SK-N-SH (cell line): ENCODE data around the gene CDAN1. TPM values are rescaled to one million over a fixed set of nuclear protein-coding genes. Genes with fewer than 3 reads are reported as not detected.

Source experiments
- CTCF ChIA-PET: fragments of 300-600, 350-600 bp; formaldehyde crosslinking; extraction: SDS; loops from one replicate; lab custom pipeline; 2021; lab: Yijun Ruan, JAX
- POLR2A ChIA-PET: fragments of 350-600 bp; sonication (Branson Sonifier 250); formaldehyde crosslinking; extraction: SDS; loops from one replicate; lab custom pipeline; 2020; ENCODE audit warnings: antibody characterized with exemption, inconsistent platforms; lab: Yijun Ruan, JAX
- DNase-seq: peaks from one replicate; pipeline ENCODE4 v3.0.0; 2012
- H2AFZ ChIP-seq: fragments of 200-600 bp; sonication (generic); 2 replicates; pipeline ENCODE4 v1.8.1; 2016; ENCODE audit warnings: antibody characterized with exemption, mild to moderate bottlenecking, low read depth
- H3F3A ChIP-seq: fragments of 200-600 bp; sonication (generic); replicated peaks from 2 replicates; pipeline ENCODE3; 2016; ENCODE audit warnings: antibody characterized with exemption, mild to moderate bottlenecking; ENCODE audit not compliant: insufficient read depth
- H3K27ac ChIP-seq, 2 experiments: fragments of 200-500 bp in 1 of 2; fragments of 200-600 bp in 1 of 2; sonication (Bioruptor generic) in 1 of 2; sonication (generic), shearing (Covaris generic) in 1 of 2; 2 replicates each; pipeline versions ENCODE4 v1.5.1 to v1.6.1; 2014 to 2016; ENCODE audit warnings: low read depth in 2 of 2, inconsistent platforms in 1 of 2, low read length in 1 of 2, mild to moderate bottlenecking in 1 of 2, mixed read lengths in 1 of 2
- H3K27me3 ChIP-seq: fragments of 200-600 bp; sonication (generic), shearing (Covaris generic); 2 replicates; pipeline ENCODE4 v1.6.1; 2016; ENCODE audit warnings: mixed run types; ENCODE audit not compliant: insufficient read depth
- H3K36me3 ChIP-seq, 2 experiments: fragments of 200-500 bp in 1 of 2; fragments of 200-600 bp in 1 of 2; sonication (Bioruptor generic) in 1 of 2; sonication (generic) in 1 of 2; replicated peaks in 1 of 2; 2 replicates each; pipeline versions ENCODE3 to v1.5.1; 2014 to 2016; ENCODE audit warnings: low read length in 1 of 2, mild to moderate bottlenecking in 1 of 2; ENCODE audit not compliant: insufficient read depth in 2 of 2, control insufficient read depth in 1 of 2
- H3K4me1 ChIP-seq, 2 experiments: fragments of 200-500 bp in 1 of 2; fragments of 200-600 bp in 1 of 2; sonication (Bioruptor generic) in 1 of 2; sonication (generic), shearing (Covaris generic) in 1 of 2; 2 replicates each; pipeline versions ENCODE4 v1.5.1 to v1.6.1; 2014 to 2016; ENCODE audit warnings: low read depth in 1 of 2, low read length in 1 of 2, mixed run types in 1 of 2; ENCODE audit not compliant: insufficient read depth in 2 of 2, control insufficient read depth in 1 of 2
- H3K4me2 ChIP-seq: fragments of 200-600 bp; sonication (generic), shearing (Covaris generic); 2 replicates; pipeline ENCODE4 v1.6.1; 2017; ENCODE audit warnings: mixed run types
- H3K4me3 ChIP-seq, 2 experiments: fragments of 200-500 bp in 1 of 2; fragments of 200-600 bp in 1 of 2; sonication (Bioruptor generic) in 1 of 2; sonication (generic), shearing (Covaris generic) in 1 of 2; 2 replicates each; pipeline versions ENCODE4 v1.5.1 to v1.8.1; 2014 to 2016; ENCODE audit warnings: low read depth in 2 of 2, inconsistent platforms in 1 of 2, low read length in 1 of 2, mild to moderate bottlenecking in 1 of 2, mixed read lengths in 1 of 2, moderate library complexity in 1 of 2
- H3K79me2 ChIP-seq: fragments of 200-600 bp; sonication (generic); 2 replicates; pipeline ENCODE4 v1.8.1; 2017; ENCODE audit warnings: mild to moderate bottlenecking; ENCODE audit not compliant: insufficient read depth
- H3K9ac ChIP-seq: fragments of 200-600 bp; sonication (generic); 2 replicates; pipeline ENCODE4 v1.6.1; 2017; ENCODE audit warnings: mixed run types
- H3K9me2 ChIP-seq: fragments of 200-600 bp; sonication (generic); 2 replicates; pipeline ENCODE4 v1.6.1; 2017; ENCODE audit warnings: mixed run types
- H3K9me3 ChIP-seq: fragments of 200-600 bp; sonication (generic); 2 replicates; pipeline ENCODE4 v1.6.1; 2017; ENCODE audit warnings: mixed run types, mild to moderate bottlenecking, moderate library complexity
- H4K20me1 ChIP-seq: fragments of 200-600 bp; sonication (generic); 2 replicates; pipeline ENCODE4 v1.6.1; 2017; ENCODE audit warnings: mild to moderate bottlenecking, mixed run types; ENCODE audit not compliant: insufficient read depth
- CHD2 ChIP-seq: fragments of 150-350 bp; IDR thresholded peaks from 2 replicates; pipeline ENCODE4 v1.6.1; 2018; ENCODE audit warnings: low read length; ENCODE audit not compliant: partially characterized antibody
- EZH2phosphoT487 ChIP-seq: fragments of 200-600 bp; sonication (generic); IDR thresholded peaks from 2 replicates; pipeline ENCODE4 v1.6.1; 2017; ENCODE audit warnings: low read depth, mixed run types, mild to moderate bottlenecking, antibody characterized with exemption, moderate library complexity, borderline replicate concordance
- FOXJ3 ChIP-seq: sonication (generic); formaldehyde crosslinking; IDR thresholded peaks from 2 replicates; pipeline ENCODE4 v1.5.1; 2020; ENCODE audit warnings: mild to moderate bottlenecking, missing genetic modification reagents
- FOXM1 ChIP-seq: IDR thresholded peaks from 2 replicates; pipeline ENCODE4 v1.4.0; 2012; ENCODE audit warnings: low read depth, mild to moderate bottlenecking
- MEF2A ChIP-seq: IDR thresholded peaks from 2 replicates; pipeline ENCODE4 v1.4.0; 2012; ENCODE audit warnings: low read depth, borderline replicate concordance
- MXI1 ChIP-seq: IDR thresholded peaks from 2 replicates; pipeline ENCODE4 v1.6.1; 2012; ENCODE audit warnings: mild to moderate bottlenecking, low read depth, low read length, improper control_type of control experiment
- NFIC ChIP-seq: IDR thresholded peaks from 2 replicates; pipeline ENCODE4 v1.4.0; 2012; ENCODE audit warnings: borderline replicate concordance
- POLR2AphosphoS5 ChIP-seq: IDR thresholded peaks from 2 replicates; pipeline ENCODE4 v1.6.1; 2012; ENCODE audit warnings: low read depth, low read length
- RCOR1 ChIP-seq: fragments of 150-350 bp; IDR thresholded peaks from 2 replicates; pipeline ENCODE4 v1.6.1; 2017; ENCODE audit warnings: antibody characterized with exemption, low read length
- SIN3A ChIP-seq: IDR thresholded peaks from 2 replicates; pipeline ENCODE4 v1.6.1; 2012; ENCODE audit warnings: low read depth, mild to moderate bottlenecking, low read length, moderate library complexity, borderline replicate concordance
- TEAD4 ChIP-seq: IDR thresholded peaks from 2 replicates; pipeline ENCODE4 v1.4.0; 2012; ENCODE audit warnings: mild to moderate bottlenecking, borderline replicate concordance; ENCODE audit not compliant: insufficient read depth
- WGBS: methylation state at CpG from one replicate; pipeline ENCODE4 v1.1.6; 2017; ENCODE audit warnings: low lambda C conversion rate; 5-methylcytosine and 5-hydroxymethylcytosine counted together
- polyA plus RNA-seq, 3 experiments: library from polyadenylated mRNA; depleted of rRNA; stranded (reverse); fragments of >200 nt; gene quantifications; 2 replicates each; pipeline ENCODE4 v1.2.3, GENCODE V29; 2012
- TF ChIP-seq, protein P1 (sequence below): IDR thresholded peaks from 2 replicates; pipeline ENCODE4 v1.4.0; 2012; ENCODE audit warnings: low read depth, borderline replicate concordance
- TF ChIP-seq, protein P2 (sequence below): IDR thresholded peaks from 2 replicates; pipeline ENCODE4; 2012

Gene CDAN1
- polyA plus RNA-seq, 1 of the 3 experiments (the other 2 are of a cell fraction): 6.2 TPM

DNA sequence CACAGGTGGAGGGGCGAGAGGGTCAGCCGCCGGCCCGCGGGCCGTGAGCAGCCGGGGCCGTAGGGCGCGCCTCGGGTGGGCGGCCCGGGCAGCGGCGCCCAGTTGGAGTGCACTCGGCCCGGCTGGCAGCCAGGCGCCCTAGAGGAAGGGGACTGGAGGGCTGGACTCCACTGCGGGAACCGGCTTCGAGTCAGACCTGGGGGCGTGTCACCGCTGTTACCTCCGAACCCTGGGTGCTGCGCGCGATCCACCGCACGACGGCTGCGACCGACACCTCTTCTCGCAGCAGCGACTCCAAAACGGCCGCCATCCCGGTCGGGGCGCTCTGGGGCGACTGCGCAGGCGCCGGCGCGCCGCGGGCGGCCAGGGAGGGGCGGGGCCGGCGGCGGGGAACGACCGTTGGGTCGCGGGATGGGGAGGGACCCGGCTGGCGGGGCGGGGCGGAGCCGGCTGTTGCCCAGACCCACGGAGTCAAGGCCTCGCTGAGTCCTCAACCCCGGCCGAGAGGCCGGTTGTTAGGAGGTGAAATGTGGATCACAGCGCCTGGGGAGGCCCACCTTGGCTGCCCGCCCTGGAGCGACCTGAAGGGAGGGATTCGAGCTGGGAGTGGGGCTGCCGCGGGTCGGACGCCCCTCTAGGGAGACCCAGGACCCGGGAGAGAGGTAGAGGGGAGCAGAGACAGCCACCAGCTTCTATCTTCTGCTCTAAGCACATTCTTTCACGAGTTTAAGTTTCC lies at the start of gene CDAN1 (continued):
- TF ChIP-seq, protein P1, sequence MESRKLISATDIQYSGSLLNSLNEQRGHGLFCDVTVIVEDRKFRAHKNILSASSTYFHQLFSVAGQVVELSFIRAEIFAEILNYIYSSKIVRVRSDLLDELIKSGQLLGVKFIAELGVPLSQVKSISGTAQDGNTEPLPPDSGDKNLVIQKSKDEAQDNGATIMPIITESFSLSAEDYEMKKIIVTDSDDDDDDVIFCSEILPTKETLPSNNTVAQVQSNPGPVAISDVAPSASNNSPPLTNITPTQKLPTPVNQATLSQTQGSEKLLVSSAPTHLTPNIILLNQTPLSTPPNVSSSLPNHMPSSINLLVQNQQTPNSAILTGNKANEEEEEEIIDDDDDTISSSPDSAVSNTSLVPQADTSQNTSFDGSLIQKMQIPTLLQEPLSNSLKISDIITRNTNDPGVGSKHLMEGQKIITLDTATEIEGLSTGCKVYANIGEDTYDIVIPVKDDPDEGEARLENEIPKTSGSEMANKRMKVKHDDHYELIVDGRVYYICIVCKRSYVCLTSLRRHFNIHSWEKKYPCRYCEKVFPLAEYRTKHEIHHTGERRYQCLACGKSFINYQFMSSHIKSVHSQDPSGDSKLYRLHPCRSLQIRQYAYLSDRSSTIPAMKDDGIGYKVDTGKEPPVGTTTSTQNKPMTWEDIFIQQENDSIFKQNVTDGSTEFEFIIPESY: no peak
- no peak for TF ChIP-seq EZH2phosphoT487

DNA sequence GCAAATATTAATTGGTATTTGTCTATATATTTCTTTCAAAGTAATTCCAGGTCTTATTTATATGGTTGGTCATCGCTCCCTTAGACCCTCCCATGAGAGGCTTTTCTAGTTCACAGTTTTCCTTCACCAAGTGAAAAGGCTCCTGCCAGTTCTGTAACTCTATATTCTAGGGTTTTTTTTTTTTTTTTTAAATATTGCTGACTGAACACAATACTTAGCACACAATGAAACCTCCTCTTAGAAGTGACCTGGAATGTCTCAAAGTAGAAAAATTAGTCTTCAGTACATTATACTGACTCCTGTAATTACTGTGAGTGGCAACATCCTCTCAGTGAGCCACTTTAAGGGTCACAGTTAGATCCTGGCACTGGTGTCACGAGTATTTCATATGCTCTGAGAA lies 48.6 kb upstream of the CDAN1 start:
- Histone ChIP-seq H3K9me3 (no peaks in the 10 kb centered on the region), H3K36me3 (peaks cover 9 to 13% of the 10 kb centered on the region in 2 experiments), H4K20me1 (no peaks in the 10 kb centered on the region), H3K9ac (no peak overlapping the region), H3K79me2 (no peaks in the 10 kb centered on the region), H3K27me3 (no peaks in the 10 kb centered on the region), H3K27ac (no peak overlapping the region), H3K9me2 (no peaks in the 10 kb centered on the region), H2AFZ (no peak overlapping the region), H3K4me1 (no peaks in the 10 kb centered on the region), H3K4me2 (no peak overlapping the region), H3K4me3 (no peak overlapping the region), H3F3A (no peaks in the 10 kb centered on the region)
- ChIA-PET POLR2A (no interaction called here), CTCF (no interaction called here)
- 96% methylated on average over 2 of the region's 2 CpGs for WGBS
- TF ChIP-seq CHD2 (no peak), FOXM1 (no peak)
- DNase-seq: no peak

DNA sequence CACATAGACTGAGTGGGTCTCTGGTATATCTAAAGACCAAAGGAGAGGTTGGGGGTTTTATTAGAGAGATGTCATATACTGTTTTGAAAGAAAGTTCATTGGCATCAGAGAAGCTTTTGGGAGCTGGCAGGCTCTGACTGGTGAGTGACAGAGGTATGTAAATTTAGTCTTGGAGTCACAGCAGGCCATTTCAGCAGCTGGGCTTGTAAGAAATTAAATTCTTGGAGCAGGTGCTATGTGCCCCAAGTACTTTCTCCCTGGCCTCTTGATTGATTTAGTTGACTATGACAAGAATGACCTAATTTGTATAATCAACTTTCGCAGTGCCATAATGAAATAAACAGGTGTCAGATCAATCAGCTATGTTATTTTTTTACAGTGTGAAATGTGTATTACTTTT lies 47.8 kb upstream of the CDAN1 start:
- CTCF ChIA-PET: interaction anchor here (0.8 kb wide), 1 partner anchor 142 kb away, joined by 3 read pairs; no protein-coding TSS in a partner anchor
- no peak overlapping the region for H3K4me3 ChIP-seq
- POLR2A ChIA-PET: no interaction called here
- H2AFZ ChIP-seq: no peak overlapping the region
- H3K9me2 ChIP-seq: no peaks in the 10 kb centered on the region
- no peaks in the 10 kb centered on the region for H3F3A ChIP-seq
- H3K9ac ChIP-seq: no peak overlapping the region
- 96% methylated on average over 1 of the region's 1 CpG for WGBS
- no peaks in the 10 kb centered on the region for H3K79me2 ChIP-seq
- H3K4me1 ChIP-seq: no peaks in the 10 kb centered on the region
- no peaks in the 10 kb centered on the region for H4K20me1 ChIP-seq
- H3K27ac ChIP-seq: no peak overlapping the region
- no peak for DNase-seq
- H3K36me3 ChIP-seq: peaks cover 9 to 16% of the 10 kb centered on the region in 2 experiments
- no peaks in the 10 kb centered on the region for H3K9me3 ChIP-seq
- H3K27me3 ChIP-seq: no peaks in the 10 kb centered on the region
- no peak overlapping the region for H3K4me2 ChIP-seq
- no peak for TF ChIP-seq MEF2A

DNA sequence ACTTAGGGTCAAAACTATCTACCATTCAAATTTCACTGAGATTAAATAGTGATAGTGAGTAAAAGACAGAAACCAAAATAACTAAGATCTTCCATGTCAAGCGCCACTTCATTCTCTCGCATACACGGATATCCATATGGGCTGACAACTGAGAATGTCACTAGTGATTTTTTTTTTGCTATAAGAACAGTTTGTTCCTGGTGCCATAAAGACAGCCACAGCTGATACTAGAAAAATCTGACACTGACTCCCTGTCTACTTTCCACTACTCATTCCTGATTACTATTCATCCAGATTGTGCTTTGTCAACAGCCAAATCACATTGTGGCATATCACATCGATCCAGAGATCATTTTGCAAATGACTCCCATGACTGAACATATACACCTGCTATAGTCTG lies 45.8 kb upstream of the CDAN1 start:
- H3K9me3 ChIP-seq: no peaks in the 10 kb centered on the region
- 86% methylated on average over 4 of the region's 4 CpGs for WGBS
- H3K9me2 ChIP-seq: no peaks in the 10 kb centered on the region
- H4K20me1 ChIP-seq: no peaks in the 10 kb centered on the region
- H3K36me3 ChIP-seq: peaks cover 9 to 16% of the 10 kb centered on the region in 2 experiments
- H3K79me2 ChIP-seq: no peaks in the 10 kb centered on the region
- no peaks in the 10 kb centered on the region for H3K4me1 ChIP-seq
- ChIA-PET CTCF (interaction anchor here (1.6 to 1.8 kb wide), 3 partner anchors 9 to 144 kb away, joined by 3 to 4 read pairs (median 4); no protein-coding TSS in a partner anchor), POLR2A (no interaction called here)
- no peak overlapping the region for H3K27ac ChIP-seq
- no peak for DNase-seq
- no peak overlapping the region for H3K4me2 ChIP-seq
- no peak overlapping the region for H3K9ac ChIP-seq
- H3F3A ChIP-seq: no peaks in the 10 kb centered on the region
- H3K27me3 ChIP-seq: no peaks in the 10 kb centered on the region
- no peak overlapping the region for H2AFZ ChIP-seq
- H3K4me3 ChIP-seq: no peak overlapping the region
- TF ChIP-seq NFIC: no peak
- no peak for TF ChIP-seq TEAD4
- TF ChIP-seq RCOR1: no peak
- TF ChIP-seq SIN3A: no peak
- no peak for TF ChIP-seq FOXJ3
- TF ChIP-seq, protein P2, sequence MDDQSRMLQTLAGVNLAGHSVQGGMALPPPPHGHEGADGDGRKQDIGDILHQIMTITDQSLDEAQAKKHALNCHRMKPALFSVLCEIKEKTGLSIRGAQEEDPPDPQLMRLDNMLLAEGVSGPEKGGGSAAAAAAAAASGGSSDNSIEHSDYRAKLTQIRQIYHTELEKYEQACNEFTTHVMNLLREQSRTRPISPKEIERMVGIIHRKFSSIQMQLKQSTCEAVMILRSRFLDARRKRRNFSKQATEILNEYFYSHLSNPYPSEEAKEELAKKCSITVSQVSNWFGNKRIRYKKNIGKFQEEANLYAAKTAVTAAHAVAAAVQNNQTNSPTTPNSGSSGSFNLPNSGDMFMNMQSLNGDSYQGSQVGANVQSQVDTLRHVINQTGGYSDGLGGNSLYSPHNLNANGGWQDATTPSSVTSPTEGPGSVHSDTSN: no peak
- no peak for TF ChIP-seq MXI1
- TF ChIP-seq FOXM1: no peak
- TF ChIP-seq POLR2AphosphoS5: no peak
